ENCODE data around the gene PDCD6IP.

DNA sequence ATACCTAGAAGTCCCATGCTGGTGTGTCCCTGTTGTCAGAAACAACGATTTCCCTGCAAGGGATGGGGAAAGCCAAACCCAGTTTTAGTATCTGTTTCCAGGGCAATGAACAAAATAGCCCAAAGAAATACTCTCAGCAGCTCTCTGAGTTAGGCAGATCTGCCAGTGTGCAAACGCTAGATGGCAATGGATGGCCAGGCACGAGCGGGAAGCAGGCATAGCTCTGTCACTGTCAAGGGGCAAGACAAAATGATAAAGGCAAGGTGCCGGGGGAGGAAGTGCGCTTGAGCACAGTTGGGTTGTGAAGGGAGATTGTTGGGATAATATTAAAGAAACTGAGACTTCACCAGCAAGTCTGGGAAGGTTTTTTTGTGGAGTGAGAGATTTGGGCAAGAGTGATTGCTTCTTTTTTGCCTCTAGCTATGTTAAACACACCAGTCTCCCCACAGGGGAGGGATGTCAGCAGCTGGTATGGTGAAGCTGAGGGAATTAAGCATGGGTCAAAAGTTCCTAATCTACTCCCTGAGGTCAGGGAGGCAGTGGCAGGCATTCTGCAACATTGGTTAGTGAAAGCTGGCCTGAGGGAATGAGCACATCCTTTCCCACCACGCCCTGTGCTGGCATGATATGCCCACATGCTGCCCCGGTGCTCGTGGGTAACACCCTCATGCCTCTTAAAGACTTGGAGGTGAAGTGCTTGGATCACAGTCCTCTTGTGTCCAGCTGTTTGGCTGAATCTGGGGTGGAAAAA is 117.5 kb downstream of the PDCD6IP start:
- TF ChIP-seq, protein P1, sequence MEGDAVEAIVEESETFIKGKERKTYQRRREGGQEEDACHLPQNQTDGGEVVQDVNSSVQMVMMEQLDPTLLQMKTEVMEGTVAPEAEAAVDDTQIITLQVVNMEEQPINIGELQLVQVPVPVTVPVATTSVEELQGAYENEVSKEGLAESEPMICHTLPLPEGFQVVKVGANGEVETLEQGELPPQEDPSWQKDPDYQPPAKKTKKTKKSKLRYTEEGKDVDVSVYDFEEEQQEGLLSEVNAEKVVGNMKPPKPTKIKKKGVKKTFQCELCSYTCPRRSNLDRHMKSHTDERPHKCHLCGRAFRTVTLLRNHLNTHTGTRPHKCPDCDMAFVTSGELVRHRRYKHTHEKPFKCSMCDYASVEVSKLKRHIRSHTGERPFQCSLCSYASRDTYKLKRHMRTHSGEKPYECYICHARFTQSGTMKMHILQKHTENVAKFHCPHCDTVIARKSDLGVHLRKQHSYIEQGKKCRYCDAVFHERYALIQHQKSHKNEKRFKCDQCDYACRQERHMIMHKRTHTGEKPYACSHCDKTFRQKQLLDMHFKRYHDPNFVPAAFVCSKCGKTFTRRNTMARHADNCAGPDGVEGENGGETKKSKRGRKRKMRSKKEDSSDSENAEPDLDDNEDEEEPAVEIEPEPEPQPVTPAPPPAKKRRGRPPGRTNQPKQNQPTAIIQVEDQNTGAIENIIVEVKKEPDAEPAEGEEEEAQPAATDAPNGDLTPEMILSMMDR (IDR thresholded peaks at IDR 0.05): no peak
- TF ChIP-seq POLR2A (IDR thresholded peaks at IDR 0.05): no peak
